ENCODE results near the gene IL22. TPM values are rescaled to one million over a fixed set of nuclear protein-coding genes. Genes with fewer than 3 reads are reported as not detected.

Gene IL22
- total RNA-seq, 5 donors from 2014 or later (not counting 1 experiment from before 2014, with no cell fraction given): 0.63 TPM; not detected in 4

DNA sequence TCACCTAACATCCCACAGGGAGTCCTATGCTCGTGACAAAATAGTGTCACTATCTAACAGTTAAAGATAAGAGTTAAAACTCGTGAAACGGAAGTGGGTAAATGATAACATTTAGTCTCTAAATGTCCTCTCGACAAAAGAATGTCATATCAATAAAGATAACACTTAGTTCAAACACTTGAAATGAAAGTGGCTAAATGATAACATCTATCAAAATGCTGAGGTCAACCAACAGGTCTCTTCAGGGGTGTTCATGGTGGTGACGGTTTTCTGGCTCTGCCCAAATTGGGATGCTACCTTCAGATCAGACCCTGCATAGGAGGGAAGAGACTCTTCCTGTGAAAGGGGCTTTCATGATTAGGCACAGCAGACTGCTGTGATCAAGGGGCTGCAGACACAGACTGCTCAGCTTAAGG lies 49.9 kb downstream of the IL22 start:
- no peak overlapping the region for H3K4me3 Mint-ChIP-seq
- Histone ChIP-seq H3K27me3 (replicated peaks in 1 of 2; ENCODE audit: control insufficient read depth in 2 of 2, extremely low read depth in 1 of 2, insufficient read depth in 2 of 2, low read length in 1 of 2) (no peaks in the 10 kb centered on the region), H3K9me3 (no peaks in the 10 kb centered on the region), H3K4me1 (ENCODE audit: control insufficient read depth in 1 of 2, extremely low read depth in 1 of 2, insufficient read depth in 2 of 2, low read length in 2 of 2) (peaks cover 11 to 24% of the 10 kb centered on the region in 2 experiments), H3K4me3 (ENCODE audit: control insufficient read depth in 1 of 2, extremely low read depth in 1 of 2, low read length in 1 of 2) (no peak overlapping the region), H3K36me3 (ENCODE audit: control insufficient read depth in 2 of 2, extremely low read depth in 1 of 2, insufficient read depth in 1 of 2, low read length in 1 of 2) (no peaks in the 10 kb centered on the region), H3K27ac (ENCODE audit: low read length) (no peak overlapping the region)
- WGBS (ENCODE audit: insufficient coverage): 33% methylated on average over 1 of the region's 5 CpGs
- peak overlapping the region; percentile 34 to 53 for H3K27ac Mint-ChIP-seq
- ChIA-PET CTCF (interaction anchor here in 1 of 2 donors (0.9 kb wide), 1 partner anchor 23 kb away, joined by 3 read pairs; no protein-coding TSS in a partner anchor), POLR2A (no interaction called here)
- no peaks in the 10 kb centered on the region for H3K27me3 Mint-ChIP-seq
- no peaks in the 10 kb centered on the region for H3K9me3 Mint-ChIP-seq
- ATAC-seq (replicated peaks in 1 of 4): peak; percentile 47 to 64 (median 52)
- DNase-seq: peak in 2 of 35 experiments; percentile 5 to 32
- H3K4me1 Mint-ChIP-seq: peaks cover 32 to 46% (median 41%) of the 10 kb centered on the region in 3 donors
- H3K36me3 Mint-ChIP-seq: no peaks in the 10 kb centered on the region

DNA sequence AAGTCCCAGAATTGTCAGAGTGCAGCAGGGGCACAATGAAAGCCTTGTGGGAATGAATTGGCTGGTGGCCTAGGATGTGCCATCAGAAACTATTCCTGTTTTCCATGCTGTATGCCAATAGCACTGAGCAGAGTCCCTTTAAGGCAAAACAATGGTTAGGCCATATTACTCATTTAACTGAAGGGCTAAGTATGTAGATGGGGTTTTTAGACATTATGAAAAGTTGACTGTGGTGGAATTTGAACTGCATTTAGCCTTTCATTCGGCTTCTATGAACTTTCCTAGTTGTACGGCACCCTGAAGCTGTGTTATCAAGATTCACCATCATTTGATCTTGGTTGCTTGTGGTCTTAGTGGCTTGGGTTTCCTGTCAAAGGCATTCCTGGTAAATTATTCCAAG lies 52.5 kb downstream of the IL22 start:
- Mint-ChIP-seq H3K27ac (no peak overlapping the region), H3K4me3 (no peak overlapping the region), H3K27me3 (no peaks in the 10 kb centered on the region), H3K9me3 (no peaks in the 10 kb centered on the region), H3K36me3 (no peaks in the 10 kb centered on the region), H3K4me1 (peaks cover 32 to 47% (median 42%) of the 10 kb centered on the region in 3 donors)
- no peaks in the 10 kb centered on the region for H3K27me3 ChIP-seq (replicated peaks in 1 of 2; ENCODE audit: control insufficient read depth in 2 of 2, extremely low read depth in 1 of 2, insufficient read depth in 2 of 2, low read length in 1 of 2)
- no peak overlapping the region for H3K27ac ChIP-seq (ENCODE audit: low read length)
- POLR2A ChIA-PET: no interaction called here
- H3K4me3 ChIP-seq (ENCODE audit: control insufficient read depth in 1 of 2, extremely low read depth in 1 of 2, low read length in 1 of 2): no peak overlapping the region
- CTCF ChIA-PET: no interaction called here
- 20% methylated on average over 2 of the region's 2 CpGs for WGBS (ENCODE audit: insufficient coverage)
- H3K9me3 ChIP-seq: no peaks in the 10 kb centered on the region
- no peak for ATAC-seq (replicated peaks in 1 of 4)
- H3K36me3 ChIP-seq (ENCODE audit: control insufficient read depth in 2 of 2, extremely low read depth in 1 of 2, insufficient read depth in 1 of 2, low read length in 1 of 2): no peaks in the 10 kb centered on the region
- no peak for DNase-seq
- H3K4me1 ChIP-seq (ENCODE audit: control insufficient read depth in 1 of 2, extremely low read depth in 1 of 2, insufficient read depth in 2 of 2, low read length in 2 of 2): peaks cover 11 to 24% of the 10 kb centered on the region in 2 experiments

DNA sequence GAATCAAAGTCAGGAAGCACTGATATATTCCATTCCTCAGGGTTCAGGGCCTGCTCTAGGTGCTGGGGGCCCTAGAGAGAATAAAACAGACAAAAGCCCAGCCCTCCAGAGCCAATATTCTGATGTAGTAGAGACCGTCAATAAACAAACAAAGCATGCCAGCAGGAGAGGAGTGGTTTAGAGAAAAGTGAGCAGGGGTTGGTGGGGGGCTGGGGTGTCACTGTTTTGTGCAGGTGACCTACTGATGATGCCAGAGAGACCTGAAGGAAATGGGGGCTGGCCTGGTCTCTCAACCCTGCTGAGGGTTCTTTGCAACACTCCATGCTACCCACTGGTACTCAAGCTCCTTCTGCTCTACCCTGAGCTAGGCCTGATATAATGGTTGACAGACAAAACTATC lies 54.3 kb downstream of the IL22 start:
- H3K4me3 ChIP-seq (ENCODE audit: control insufficient read depth in 1 of 2, extremely low read depth in 1 of 2, low read length in 1 of 2): no peak overlapping the region
- POLR2A ChIA-PET: no interaction called here
- no peaks in the 10 kb centered on the region for H3K9me3 ChIP-seq
- peaks cover 11 to 24% of the 10 kb centered on the region in 2 experiments for H3K4me1 ChIP-seq (ENCODE audit: control insufficient read depth in 1 of 2, extremely low read depth in 1 of 2, insufficient read depth in 2 of 2, low read length in 2 of 2)
- Mint-ChIP-seq H3K27me3 (no peaks in the 10 kb centered on the region), H3K4me1 (peaks cover 32 to 47% (median 42%) of the 10 kb centered on the region in 3 donors), H3K9me3 (no peaks in the 10 kb centered on the region), H3K4me3 (peak overlapping the region; percentile 55 to 71 (median 60)), H3K27ac (peak overlapping the region in 1 of 2 donors; percentile 29), H3K36me3 (no peaks in the 10 kb centered on the region)
- WGBS (ENCODE audit: insufficient coverage): no CpG with 5 or more reads among the region's 1 CpG
- H3K27me3 ChIP-seq (replicated peaks in 1 of 2; ENCODE audit: control insufficient read depth in 2 of 2, extremely low read depth in 1 of 2, insufficient read depth in 2 of 2, low read length in 1 of 2): no peaks in the 10 kb centered on the region
- CTCF ChIA-PET: no interaction called here
- ATAC-seq (replicated peaks in 1 of 4): no peak
- DNase-seq: no peak
- H3K36me3 ChIP-seq (ENCODE audit: control insufficient read depth in 2 of 2, extremely low read depth in 1 of 2, insufficient read depth in 1 of 2, low read length in 1 of 2): no peaks in the 10 kb centered on the region
- H3K27ac ChIP-seq (ENCODE audit: low read length): no peak overlapping the region

DNA sequence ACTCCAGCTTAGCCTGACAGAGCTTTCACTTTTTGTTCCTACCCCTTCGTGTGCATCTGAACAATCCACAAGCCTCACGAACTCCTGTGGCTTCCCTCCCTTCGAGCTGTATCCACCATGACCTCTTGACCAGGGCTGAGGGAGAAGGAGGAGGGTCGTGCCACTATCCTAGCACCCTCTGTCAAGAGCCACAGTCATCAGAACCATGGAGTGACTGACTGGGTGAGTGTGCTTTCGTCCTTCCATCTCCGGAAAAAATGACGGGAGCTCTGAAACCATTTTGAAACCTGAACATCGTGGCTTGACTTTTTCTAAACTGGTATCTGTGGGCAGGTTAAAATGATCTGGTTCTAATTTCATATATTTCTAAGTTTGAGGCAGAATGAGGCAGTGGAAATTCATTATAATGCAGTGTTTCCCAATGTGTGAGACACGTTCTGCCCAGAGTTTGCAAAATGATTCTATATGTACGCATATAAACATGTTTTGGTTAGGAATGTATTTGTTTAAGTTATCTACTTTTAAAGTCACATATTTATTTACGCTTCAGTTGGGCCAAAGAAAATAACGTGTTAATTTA lies 54.8 kb downstream of the IL22 start:
- POLR2A ChIA-PET: no interaction called here
- H3K4me3 ChIP-seq (ENCODE audit: control insufficient read depth in 1 of 2, extremely low read depth in 1 of 2, low read length in 1 of 2): peak overlapping the region in 1 of 2 donors; percentile 19
- Mint-ChIP-seq H3K4me1 (peaks cover 30 to 44% (median 42%) of the 10 kb centered on the region in 3 donors), H3K27ac (peak overlapping the region; percentile 29 to 80), H3K27me3 (no peaks in the 10 kb centered on the region), H3K9me3 (no peaks in the 10 kb centered on the region), H3K36me3 (no peaks in the 10 kb centered on the region), H3K4me3 (peak overlapping the region; percentile 55 to 71 (median 60))
- peaks cover 11 to 22% of the 10 kb centered on the region in 2 experiments for H3K4me1 ChIP-seq (ENCODE audit: control insufficient read depth in 1 of 2, extremely low read depth in 1 of 2, insufficient read depth in 2 of 2, low read length in 2 of 2)
- WGBS (ENCODE audit: insufficient coverage): 57% methylated on average over 7 of the region's 12 CpGs
- no peaks in the 10 kb centered on the region for H3K27me3 ChIP-seq (replicated peaks in 1 of 2; ENCODE audit: control insufficient read depth in 2 of 2, extremely low read depth in 1 of 2, insufficient read depth in 2 of 2, low read length in 1 of 2)
- no peaks in the 10 kb centered on the region for H3K36me3 ChIP-seq (ENCODE audit: control insufficient read depth in 2 of 2, extremely low read depth in 1 of 2, insufficient read depth in 1 of 2, low read length in 1 of 2)
- CTCF ChIA-PET: no interaction called here
- no peak for ATAC-seq (replicated peaks in 1 of 4)
- H3K9me3 ChIP-seq: no peaks in the 10 kb centered on the region
- no peak overlapping the region for H3K27ac ChIP-seq (ENCODE audit: low read length)
- DNase-seq: no peak

Other genes with a start within 250 kb of the IL22 start
- gene IFNG, start 93.9 kb downstream of the IL22 start, total RNA-seq: 10 to 100 TPM in 2 of 5 donors, 1 to 10 TPM in 2, under 1 TPM in 1; 0.53 to 11.8 (median 1.6) TPM
- under 1 TPM in 1 of 5 donors, not detected in 4; 0.39 TPM for gene IL26, start 27.8 kb downstream of the IL22 start, total RNA-seq
- 10 to 100 TPM; 21.1 to 25.7 (median 23.8) TPM for gene MDM1, start 78.8 kb upstream of the IL22 start, total RNA-seq

All from T-cell (primary cell).